HG03108 (cell line): Measurements from ENCODE around the gene DAZ1.
"Not testable (repeated sequence)": the region's sequence is repeated elsewhere in the genome, so short reads cannot be mapped to it uniquely, and the experiment has no call there.

Experiments used
- ATAC-seq: cut with Tn5 transposase; IDR thresholded peaks from one replicate; pipeline ENCODE4 v1.9.1; 2021; ENCODE audit warnings: moderate library complexity; ENCODE audit not compliant: unreplicated experiment

Gene DAZ1

DNA sequence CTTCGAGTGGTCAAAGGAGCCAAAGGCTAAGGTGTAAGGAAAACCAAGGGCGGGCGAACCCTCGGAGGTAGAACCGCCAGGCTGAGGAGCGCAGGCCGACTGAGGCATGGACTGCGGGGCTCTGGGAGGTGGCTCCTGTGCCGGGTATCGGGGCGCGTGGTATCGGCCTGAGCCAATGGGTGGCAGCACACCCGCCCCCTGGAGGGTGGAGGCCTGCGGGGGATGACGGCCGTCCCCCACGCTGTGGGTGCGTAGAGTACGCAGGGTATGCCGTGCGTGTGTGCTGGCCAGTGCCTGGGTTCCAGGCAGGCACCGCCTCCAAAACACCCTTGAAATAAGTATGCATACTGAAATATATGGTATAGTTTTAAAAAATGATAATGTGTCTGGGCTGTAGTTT lies at the start of gene DAZ1:
Gene DAZ1, minus strand, starts transcription at position 101 of the 400 bp plus-strand sequence. CDS start 208 bp downstream, outside the sequence.
- not testable (repeated sequence) for ATAC-seq

GRCh38 chrY:23219233-23219632 lies 20.4 kb upstream of the DAZ1 start, which contains the start of gene DAZ2:
Gene DAZ2 (plus strand): TSS chrY:23219533. CDS start chrY:23219741, 208 bp downstream.
- ATAC-seq = not testable (repeated sequence)

- ATAC-seq = not testable (repeated sequence)
Observed at GRCh38 chrY:23210681-23211080, 11.9 kb upstream of the DAZ1 start.

- ATAC-seq = not testable (repeated sequence)
Observed at GRCh38 chrY:23209802-23210495, 11.1 kb upstream of the DAZ1 start.

DNA sequence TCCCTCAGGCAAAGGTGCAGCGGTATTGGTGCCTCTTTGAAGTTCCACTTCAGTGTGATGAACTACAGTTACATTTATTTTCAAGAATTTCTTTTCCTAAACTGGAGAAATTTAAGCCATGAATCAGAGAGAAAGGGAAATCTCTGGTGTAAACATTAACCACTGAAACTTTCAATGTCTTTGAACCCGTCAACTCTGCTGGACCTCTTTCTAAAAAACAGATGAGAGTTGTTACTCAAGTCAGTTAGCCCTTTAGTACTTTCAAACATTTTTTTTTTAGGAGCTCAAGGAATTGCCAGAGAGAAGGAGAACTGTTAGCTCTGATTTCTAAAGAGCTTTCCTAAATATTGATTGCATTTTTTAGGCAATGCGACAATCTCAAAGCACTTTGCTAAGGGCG lies 8.6 kb upstream of the DAZ1 start:
- not testable (repeated sequence) for ATAC-seq
